HepG2 (cell line): ENCODE data around the gene DAZAP1. TPM values are rescaled to one million over a fixed set of nuclear protein-coding genes. Genes with fewer than 3 reads are reported as not detected.

Experiments
- ATAC-seq: fragments of 200-7000 bp; cut with Tn5 transposase; 3 replicates; pipeline ENCODE4 v1.9.1; 2020; ENCODE audit warnings: mild to moderate bottlenecking, moderate library complexity
- BruUV-seq: library from RNA; stranded (reverse); fragments of 400-500 nt; replicated peaks from 2 replicates; lab custom pipeline; 2021; lab: Mats Ljungman, UMichigan
- CTCF ChIA-PET: fragments of 300-600 bp; formaldehyde crosslinking; extraction: SDS; loops from one replicate; lab custom pipeline; 2021; ENCODE audit warnings: low total read pairs, inconsistent platforms, low intra/inter-chr PET ratio; lab: Yijun Ruan, JAX
- POLR2A ChIA-PET: fragments of 350-600 bp; sonication (Branson Sonifier 250); formaldehyde crosslinking; loops from one replicate; lab custom pipeline; 2020; ENCODE audit warnings: antibody characterized with exemption, inconsistent platforms; lab: Yijun Ruan, JAX
- DNase-seq: peaks from one replicate; pipeline ENCODE4 v3.0.0-alpha.2; 2015; ENCODE audit warnings: low spot score
- FAIRE-seq: peaks from 3 replicates; lab custom pipeline; 2011; peaks lifted over from hg19 to GRCh38; lab: Jason Lieb, UNC
- H2AFZ ChIP-seq: one replicate; pipeline ENCODE4 v1.6.1; 2011; ENCODE audit warnings: low read length, inconsistent platforms
- H3K27ac ChIP-seq: fragments of 300-600 bp; 3 replicates; pipeline ENCODE4 v1.8.0; 2011; ENCODE audit warnings: mixed run types, mild to moderate bottlenecking, mixed read lengths, low read length, inconsistent platforms; ENCODE audit not compliant: insufficient read depth; ENCODE audit errors: extremely low read length
- H3K27me3 ChIP-seq, 2 experiments: fragments of 200-600 bp in 1 of 2; 2 replicates in 1 of 2; 3 replicates in 1 of 2; pipeline versions ENCODE4 v1.6.0 to v1.8.0; 2011; ENCODE audit warnings: low read length in 2 of 2, mild to moderate bottlenecking in 2 of 2, moderate library complexity in 2 of 2, inconsistent platforms in 1 of 2; ENCODE audit not compliant: insufficient read depth in 2 of 2, control insufficient read depth in 1 of 2
- H3K36me3 ChIP-seq, 2 experiments: fragments of 200-600 bp in 1 of 2; replicated peaks in 1 of 2; 2 replicates in 1 of 2; 3 replicates in 1 of 2; pipeline versions ENCODE4 v1.5.1 to v1.8.0; 2011; ENCODE audit warnings: low read length in 2 of 2, inconsistent platforms in 1 of 2; ENCODE audit not compliant: insufficient read depth in 2 of 2, control insufficient read depth in 1 of 2
- H3K4me1 ChIP-seq: 2 replicates; pipeline ENCODE4 v1.5.1; 2012; ENCODE audit warnings: low read length, inconsistent platforms; ENCODE audit not compliant: insufficient read depth
- H3K4me2 ChIP-seq: 2 replicates; pipeline ENCODE4 v1.6.0; 2011; ENCODE audit warnings: low read depth, low read length, inconsistent platforms
- H3K4me3 ChIP-seq, 3 experiments: fragments of 200-600 bp in 1 of 3; sonication (generic), shearing (Covaris generic) in 1 of 3; replicated peaks in 1 of 3; 2 replicates each; pipeline ENCODE4 v1.5.1; 2011 to 2016; ENCODE audit warnings: low read length in 3 of 3, inconsistent platforms in 2 of 3, low read depth in 2 of 3, mild to moderate bottlenecking in 2 of 3, control low read depth in 1 of 3, mixed read lengths in 1 of 3; ENCODE audit not compliant: insufficient read depth in 1 of 3
- H3K79me2 ChIP-seq: one replicate; pipeline ENCODE4 v1.6.1; 2011; ENCODE audit warnings: low read length, inconsistent platforms; ENCODE audit not compliant: insufficient read depth
- H3K9ac ChIP-seq: 2 replicates; pipeline ENCODE4 v1.6.0; 2011; ENCODE audit warnings: mild to moderate bottlenecking, low read depth, low read length, inconsistent platforms; ENCODE audit not compliant: insufficient read depth
- H3K9me3 ChIP-seq: 2 replicates; pipeline ENCODE4 v1.5.1; 2012; ENCODE audit warnings: mild to moderate bottlenecking, low read length
- H4K20me1 ChIP-seq: 2 replicates; pipeline ENCODE4 v1.6.0; 2011; ENCODE audit warnings: inconsistent platforms, mild to moderate bottlenecking, low read length, moderate library complexity; ENCODE audit not compliant: insufficient read depth
- AGO2 ChIP-seq: fragments of 200-400 bp; formaldehyde crosslinking; optimal IDR thresholded peaks from 2 replicates; pipeline ENCODE3; 2017; ENCODE audit warnings: mild to moderate bottlenecking, low read depth, low read length, moderate library complexity
- CBX5 ChIP-seq: sonication (generic); formaldehyde crosslinking; IDR thresholded peaks from 2 replicates; pipeline ENCODE4 v1.4.0; 2020; ENCODE audit warnings: missing genetic modification reagents, borderline replicate concordance
- ELF1 ChIP-seq: sonication (generic); formaldehyde crosslinking; IDR thresholded peaks from 2 replicates; pipeline ENCODE4 v1.4.0; 2020; ENCODE audit warnings: missing genetic modification reagents
- RBFOX2 ChIP-seq: fragments of 200-400 bp; formaldehyde crosslinking; IDR thresholded peaks from 2 replicates; pipeline ENCODE4 v1.6.1; 2017; ENCODE audit warnings: low read depth, mild to moderate bottlenecking, low read length
- ZNF256 ChIP-seq: sonication (generic); formaldehyde crosslinking; conservative IDR thresholded peaks from 2 replicates; pipeline ENCODE4 v1.4.0; 2020; ENCODE audit warnings: missing genetic modification reagents
- ZNF30 ChIP-seq: sonication (generic); formaldehyde crosslinking; IDR thresholded peaks from 2 replicates; pipeline ENCODE4 v1.5.0; 2020; ENCODE audit warnings: mild to moderate bottlenecking, missing genetic modification reagents
- ZNF605 ChIP-seq: sonication (generic); formaldehyde crosslinking; IDR thresholded peaks from 2 replicates; pipeline ENCODE4 v1.8.0; 2022; ENCODE audit warnings: mild to moderate bottlenecking, missing genetic modification reagents
- ZSCAN22 ChIP-seq: sonication (generic); formaldehyde crosslinking; IDR thresholded peaks from 2 replicates; pipeline ENCODE4 v1.4.0; 2020; ENCODE audit warnings: mild to moderate bottlenecking, missing genetic modification reagents
- WGBS: methylation state at CpG from one replicate; pipeline ENCODE4 v1.1.6; 2017; ENCODE audit warnings: low lambda C conversion rate; 5-methylcytosine and 5-hydroxymethylcytosine counted together
- in situ Hi-C: cut with HindIII; loops from 2 replicates; pipeline ENCODE4 v1.10.0; 2017; ENCODE audit warnings: low pct_unique_long_range_greater_than_20kb; ENCODE audit not compliant: extremely low pct_ligation_motif_present
- intact Hi-C: fragments of 100-400 bp; cut with micrococcal nuclease; formaldehyde crosslinking; loops from one replicate; pipeline ENCODE4 v1.10.0; 2022; ENCODE audit not compliant: unreplicated experiment
- polyA plus RNA-seq, 8 experiments: library from polyadenylated mRNA; depleted of rRNA in 3 of 8; stranded (reverse) in 7 of 8; unstranded in 1 of 8; fragments of >200 nt; fragmentation: Illumina TruSeq in 4 of 8; extraction: Trizol in 4 of 8; gene quantifications; 2 replicates each; pipeline versions ENCODE4 v1.2.1 to v1.2.3, GENCODE V29; 2011 to 2016; ENCODE audit warnings: low read depth in 4 of 8, missing spikeins in 1 of 8, mixed read lengths in 1 of 8; ENCODE audit not compliant: insufficient read depth in 1 of 8
- total RNA-seq, 5 experiments: library from RNA; depleted of rRNA; stranded (reverse); fragments of >200 nt; fragmentation: Illumina TruSeq; extraction: Trizol; gene quantifications; 2 replicates each; pipeline ENCODE4 v1.2.3, GENCODE V29; 2016; ENCODE audit warnings: low read depth in 1 of 5
- TF ChIP-seq, protein P1 (sequence below): sonication (generic); formaldehyde crosslinking; IDR thresholded peaks from 2 replicates; pipeline ENCODE4 v1.4.0; 2020; ENCODE audit warnings: mild to moderate bottlenecking, missing genetic modification reagents
- TF ChIP-seq, protein P2 (sequence below): sonication (generic); formaldehyde crosslinking; IDR thresholded peaks from 2 replicates; pipeline ENCODE4 v1.4.0; 2020; ENCODE audit warnings: missing genetic modification reagents
- TF ChIP-seq, protein P3 (sequence below), 2 experiments: sonication (generic) in 1 of 2; formaldehyde crosslinking in 1 of 2; IDR thresholded peaks; 2 replicates each; pipeline versions ENCODE4 v1.4.0 to v1.6.1; 2018 to 2020; ENCODE audit warnings: missing genetic modification reagents in 2 of 2, borderline replicate concordance in 1 of 2, low read depth in 1 of 2, mild to moderate bottlenecking in 1 of 2, missing biosample characterization in 1 of 2
- TF ChIP-seq, protein P4 (sequence below): sonication (generic); formaldehyde crosslinking; IDR thresholded peaks from 2 replicates; pipeline ENCODE4 v1.5.0; 2020; ENCODE audit warnings: missing genetic modification reagents
- TF ChIP-seq, protein P5 (sequence below): sonication (generic); formaldehyde crosslinking; IDR thresholded peaks from 2 replicates; pipeline ENCODE4 v1.5.0; 2020; ENCODE audit warnings: mild to moderate bottlenecking, low read depth, missing genetic modification reagents, borderline replicate concordance
- TF ChIP-seq, protein P6 (sequence below): sonication (generic); formaldehyde crosslinking; IDR thresholded peaks from 2 replicates; pipeline ENCODE4 v1.8.1; 2022; ENCODE audit warnings: low read depth, mild to moderate bottlenecking, missing genetic modification reagents

DAZAP1 gene
- total and polyA plus RNA-seq, 2 of the 13 experiments (the other 11 are each of a cell fraction or from before 2014, with no cell fraction given) = 63.3 to 79.2 TPM

DNA sequence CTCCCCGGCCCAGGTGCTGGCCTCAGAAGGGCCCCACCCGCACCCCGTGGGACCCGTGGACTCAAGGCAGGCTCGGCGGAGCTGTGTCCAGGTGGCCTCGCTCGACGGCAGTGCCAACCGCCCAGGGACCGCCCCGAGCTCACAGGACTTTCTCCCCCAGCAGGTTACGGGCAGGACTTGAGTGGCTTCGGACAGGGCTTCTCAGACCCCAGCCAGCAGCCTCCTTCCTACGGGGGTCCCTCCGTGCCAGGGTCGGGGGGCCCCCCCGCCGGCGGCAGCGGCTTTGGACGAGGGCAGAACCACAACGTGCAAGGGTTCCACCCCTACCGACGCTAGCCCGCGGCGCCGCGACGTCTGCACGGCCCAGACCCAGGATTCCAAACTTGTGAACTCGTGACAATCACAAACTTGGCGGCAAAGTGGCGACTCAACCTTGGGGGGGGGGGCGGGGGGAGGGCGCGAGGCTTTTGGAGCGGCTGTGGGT is 27.2 kb downstream of the DAZAP1 start:
- in situ Hi-C loops = no loop called here
- H3K36me3 ChIP-seq = peaks cover 20 to 45% of the 10 kb centered on the region in 2 experiments
- TF ChIP-seq ZNF256 (CRISPR knock-in tag) = no peak
- TF ChIP-seq AGO2 = peak; percentile 74
- TF ChIP-seq, protein P1, sequence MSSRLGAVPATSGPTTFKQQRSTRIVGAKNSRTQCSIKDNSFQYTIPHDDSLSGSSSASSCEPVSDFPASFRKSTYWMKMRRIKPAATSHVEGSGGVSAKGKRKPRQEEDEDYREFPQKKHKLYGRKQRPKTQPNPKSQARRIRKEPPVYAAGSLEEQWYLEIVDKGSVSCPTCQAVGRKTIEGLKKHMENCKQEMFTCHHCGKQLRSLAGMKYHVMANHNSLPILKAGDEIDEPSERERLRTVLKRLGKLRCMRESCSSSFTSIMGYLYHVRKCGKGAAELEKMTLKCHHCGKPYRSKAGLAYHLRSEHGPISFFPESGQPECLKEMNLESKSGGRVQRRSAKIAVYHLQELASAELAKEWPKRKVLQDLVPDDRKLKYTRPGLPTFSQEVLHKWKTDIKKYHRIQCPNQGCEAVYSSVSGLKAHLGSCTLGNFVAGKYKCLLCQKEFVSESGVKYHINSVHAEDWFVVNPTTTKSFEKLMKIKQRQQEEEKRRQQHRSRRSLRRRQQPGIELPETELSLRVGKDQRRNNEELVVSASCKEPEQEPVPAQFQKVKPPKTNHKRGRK (CRISPR knock-in tag) = no peak
- 0 out of 2 replicates have a peak, but pooled peaks have one; percentile 16 for TF ChIP-seq RBFOX2
- TF ChIP-seq, protein P2, sequence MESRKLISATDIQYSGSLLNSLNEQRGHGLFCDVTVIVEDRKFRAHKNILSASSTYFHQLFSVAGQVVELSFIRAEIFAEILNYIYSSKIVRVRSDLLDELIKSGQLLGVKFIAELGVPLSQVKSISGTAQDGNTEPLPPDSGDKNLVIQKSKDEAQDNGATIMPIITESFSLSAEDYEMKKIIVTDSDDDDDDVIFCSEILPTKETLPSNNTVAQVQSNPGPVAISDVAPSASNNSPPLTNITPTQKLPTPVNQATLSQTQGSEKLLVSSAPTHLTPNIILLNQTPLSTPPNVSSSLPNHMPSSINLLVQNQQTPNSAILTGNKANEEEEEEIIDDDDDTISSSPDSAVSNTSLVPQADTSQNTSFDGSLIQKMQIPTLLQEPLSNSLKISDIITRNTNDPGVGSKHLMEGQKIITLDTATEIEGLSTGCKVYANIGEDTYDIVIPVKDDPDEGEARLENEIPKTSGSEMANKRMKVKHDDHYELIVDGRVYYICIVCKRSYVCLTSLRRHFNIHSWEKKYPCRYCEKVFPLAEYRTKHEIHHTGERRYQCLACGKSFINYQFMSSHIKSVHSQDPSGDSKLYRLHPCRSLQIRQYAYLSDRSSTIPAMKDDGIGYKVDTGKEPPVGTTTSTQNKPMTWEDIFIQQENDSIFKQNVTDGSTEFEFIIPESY (CRISPR knock-in tag) = peak; percentile 58; the same call in 1 of the 2 replicates
- no peak for TF ChIP-seq CBX5 (CRISPR knock-in tag)
- TF ChIP-seq, protein P3, sequence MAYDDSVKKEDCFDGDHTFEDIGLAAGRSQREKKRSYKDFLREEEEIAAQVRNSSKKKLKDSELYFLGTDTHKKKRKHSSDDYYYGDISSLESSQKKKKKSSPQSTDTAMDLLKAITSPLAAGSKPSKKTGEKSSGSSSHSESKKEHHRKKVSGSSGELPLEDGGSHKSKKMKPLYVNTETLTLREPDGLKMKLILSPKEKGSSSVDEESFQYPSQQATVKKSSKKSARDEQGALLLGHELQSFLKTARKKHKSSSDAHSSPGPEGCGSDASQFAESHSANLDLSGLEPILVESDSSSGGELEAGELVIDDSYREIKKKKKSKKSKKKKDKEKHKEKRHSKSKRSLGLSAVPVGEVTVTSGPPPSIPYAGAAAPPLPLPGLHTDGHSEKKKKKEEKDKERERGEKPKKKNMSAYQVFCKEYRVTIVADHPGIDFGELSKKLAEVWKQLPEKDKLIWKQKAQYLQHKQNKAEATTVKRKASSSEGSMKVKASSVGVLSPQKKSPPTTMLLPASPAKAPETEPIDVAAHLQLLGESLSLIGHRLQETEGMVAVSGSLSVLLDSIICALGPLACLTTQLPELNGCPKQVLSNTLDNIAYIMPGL (CRISPR knock-in tag; IDR thresholded peaks at IDR 0.05; ENCODE audit: borderline replicate concordance in 1 of 2, low read depth in 1 of 2) = no peak
- TF ChIP-seq ELF1 = no peak
- TF ChIP-seq ZSCAN22 = no peak
- TF ChIP-seq, protein P4, sequence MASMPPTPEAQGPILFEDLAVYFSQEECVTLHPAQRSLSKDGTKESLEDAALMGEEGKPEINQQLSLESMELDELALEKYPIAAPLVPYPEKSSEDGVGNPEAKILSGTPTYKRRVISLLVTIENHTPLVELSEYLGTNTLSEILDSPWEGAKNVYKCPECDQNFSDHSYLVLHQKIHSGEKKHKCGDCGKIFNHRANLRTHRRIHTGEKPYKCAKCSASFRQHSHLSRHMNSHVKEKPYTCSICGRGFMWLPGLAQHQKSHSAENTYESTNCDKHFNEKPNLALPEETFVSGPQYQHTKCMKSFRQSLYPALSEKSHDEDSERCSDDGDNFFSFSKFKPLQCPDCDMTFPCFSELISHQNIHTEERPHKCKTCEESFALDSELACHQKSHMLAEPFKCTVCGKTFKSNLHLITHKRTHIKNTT = no peak
- TF ChIP-seq ZNF605 (CRISPR knock-in tag) = no peak
- TF ChIP-seq ZNF30 = no peak
- TF ChIP-seq, protein P5, sequence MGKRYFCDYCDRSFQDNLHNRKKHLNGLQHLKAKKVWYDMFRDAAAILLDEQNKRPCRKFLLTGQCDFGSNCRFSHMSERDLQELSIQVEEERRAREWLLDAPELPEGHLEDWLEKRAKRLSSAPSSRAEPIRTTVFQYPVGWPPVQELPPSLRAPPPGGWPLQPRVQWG (CRISPR knock-in tag) = no peak
- TF ChIP-seq, protein P6, sequence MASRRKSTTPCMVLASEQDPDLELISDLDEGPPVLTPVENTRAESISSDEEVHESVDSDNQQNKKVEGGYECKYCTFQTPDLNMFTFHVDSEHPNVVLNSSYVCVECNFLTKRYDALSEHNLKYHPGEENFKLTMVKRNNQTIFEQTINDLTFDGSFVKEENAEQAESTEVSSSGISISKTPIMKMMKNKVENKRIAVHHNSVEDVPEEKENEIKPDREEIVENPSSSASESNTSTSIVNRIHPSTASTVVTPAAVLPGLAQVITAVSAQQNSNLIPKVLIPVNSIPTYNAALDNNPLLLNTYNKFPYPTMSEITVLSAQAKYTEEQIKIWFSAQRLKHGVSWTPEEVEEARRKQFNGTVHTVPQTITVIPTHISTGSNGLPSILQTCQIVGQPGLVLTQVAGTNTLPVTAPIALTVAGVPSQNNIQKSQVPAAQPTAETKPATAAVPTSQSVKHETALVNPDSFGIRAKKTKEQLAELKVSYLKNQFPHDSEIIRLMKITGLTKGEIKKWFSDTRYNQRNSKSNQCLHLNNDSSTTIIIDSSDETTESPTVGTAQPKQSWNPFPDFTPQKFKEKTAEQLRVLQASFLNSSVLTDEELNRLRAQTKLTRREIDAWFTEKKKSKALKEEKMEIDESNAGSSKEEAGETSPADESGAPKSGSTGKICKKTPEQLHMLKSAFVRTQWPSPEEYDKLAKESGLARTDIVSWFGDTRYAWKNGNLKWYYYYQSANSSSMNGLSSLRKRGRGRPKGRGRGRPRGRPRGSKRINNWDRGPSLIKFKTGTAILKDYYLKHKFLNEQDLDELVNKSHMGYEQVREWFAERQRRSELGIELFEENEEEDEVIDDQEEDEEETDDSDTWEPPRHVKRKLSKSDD (CRISPR knock-in tag) = no peak
- TF ChIP-seq, all 625 proteins: peak for 3
- DNase-seq = no peak
- no peak overlapping the region for H3K9ac ChIP-seq
- H3K27me3 ChIP-seq = no peaks in the 10 kb centered on the region
- no peak overlapping the region for H2AFZ ChIP-seq
- no peak overlapping the region for H3K27ac ChIP-seq
- H3K4me3 ChIP-seq = no peak overlapping the region
- peaks cover 8% of the 10 kb centered on the region for H4K20me1 ChIP-seq
- no peaks in the 10 kb centered on the region for H3K9me3 ChIP-seq
- POLR2A ChIA-PET = no interaction called here
- no peak for FAIRE-seq
- H3K4me2 ChIP-seq = no peak overlapping the region
- peaks cover 15% of the 10 kb centered on the region for H3K79me2 ChIP-seq
- CTCF ChIA-PET = no interaction called here
- no TSS peak for BruUV-seq
- WGBS = 97% methylated on average over 30 of the region's 39 CpGs
- no peak for ATAC-seq
- H3K4me1 ChIP-seq = peaks cover 13% of the 10 kb centered on the region
- intact Hi-C loops = no loop called here
